ENCODE results near the gene PHPT1.

Gene PHPT1

DNA sequence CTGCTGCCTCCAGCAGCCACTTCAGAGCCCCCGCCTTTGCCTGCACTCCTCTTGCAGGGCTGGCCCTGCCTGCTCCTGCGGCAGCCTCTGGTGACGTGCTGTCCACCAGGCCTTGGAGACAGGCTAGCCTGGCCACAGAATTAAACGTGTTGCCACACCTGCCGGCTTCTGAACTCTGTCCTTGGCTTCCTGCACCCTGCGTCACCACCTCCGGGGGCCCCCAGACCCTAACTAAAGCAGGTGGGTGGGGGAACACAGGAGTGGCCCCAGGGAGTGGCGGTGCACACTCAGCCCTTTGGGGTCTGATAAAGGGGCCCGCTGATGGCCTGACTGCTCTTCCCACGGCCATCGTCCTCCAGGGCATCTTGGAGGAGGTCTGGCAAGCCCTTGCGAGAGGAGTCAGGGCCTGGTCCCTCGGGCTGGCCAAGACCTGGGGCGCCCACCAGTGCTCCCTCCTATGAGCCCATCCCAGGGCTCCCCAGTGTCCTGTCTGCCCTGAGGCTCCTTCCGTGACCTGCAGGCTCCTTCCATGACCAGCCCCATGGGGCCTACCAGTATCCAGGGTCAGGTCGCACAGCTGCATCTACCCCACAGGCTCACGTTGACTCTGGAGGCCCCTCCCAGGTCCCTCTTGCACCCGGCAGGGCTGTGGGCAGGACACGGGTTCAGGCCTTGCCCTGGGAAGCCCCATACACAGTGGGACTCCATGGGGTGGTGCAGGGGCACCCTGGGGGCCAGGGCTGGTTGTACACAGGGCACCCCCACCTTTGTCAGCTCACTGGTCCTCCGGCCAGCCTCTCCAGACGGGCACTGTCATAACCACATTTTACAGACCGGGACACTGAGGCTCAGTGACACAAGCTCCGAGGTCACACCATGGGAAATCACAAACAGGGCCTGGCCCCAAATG, 1.9 kb downstream of the PHPT1 start:
- DNase-seq (ENCODE audit: extremely low read depth, low read depth), result no peak
- TF ChIP-seq, protein P1, sequence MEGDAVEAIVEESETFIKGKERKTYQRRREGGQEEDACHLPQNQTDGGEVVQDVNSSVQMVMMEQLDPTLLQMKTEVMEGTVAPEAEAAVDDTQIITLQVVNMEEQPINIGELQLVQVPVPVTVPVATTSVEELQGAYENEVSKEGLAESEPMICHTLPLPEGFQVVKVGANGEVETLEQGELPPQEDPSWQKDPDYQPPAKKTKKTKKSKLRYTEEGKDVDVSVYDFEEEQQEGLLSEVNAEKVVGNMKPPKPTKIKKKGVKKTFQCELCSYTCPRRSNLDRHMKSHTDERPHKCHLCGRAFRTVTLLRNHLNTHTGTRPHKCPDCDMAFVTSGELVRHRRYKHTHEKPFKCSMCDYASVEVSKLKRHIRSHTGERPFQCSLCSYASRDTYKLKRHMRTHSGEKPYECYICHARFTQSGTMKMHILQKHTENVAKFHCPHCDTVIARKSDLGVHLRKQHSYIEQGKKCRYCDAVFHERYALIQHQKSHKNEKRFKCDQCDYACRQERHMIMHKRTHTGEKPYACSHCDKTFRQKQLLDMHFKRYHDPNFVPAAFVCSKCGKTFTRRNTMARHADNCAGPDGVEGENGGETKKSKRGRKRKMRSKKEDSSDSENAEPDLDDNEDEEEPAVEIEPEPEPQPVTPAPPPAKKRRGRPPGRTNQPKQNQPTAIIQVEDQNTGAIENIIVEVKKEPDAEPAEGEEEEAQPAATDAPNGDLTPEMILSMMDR (IDR thresholded peaks at IDR 0.05; ENCODE audit: low read depth, low read length), result no peak

DNA sequence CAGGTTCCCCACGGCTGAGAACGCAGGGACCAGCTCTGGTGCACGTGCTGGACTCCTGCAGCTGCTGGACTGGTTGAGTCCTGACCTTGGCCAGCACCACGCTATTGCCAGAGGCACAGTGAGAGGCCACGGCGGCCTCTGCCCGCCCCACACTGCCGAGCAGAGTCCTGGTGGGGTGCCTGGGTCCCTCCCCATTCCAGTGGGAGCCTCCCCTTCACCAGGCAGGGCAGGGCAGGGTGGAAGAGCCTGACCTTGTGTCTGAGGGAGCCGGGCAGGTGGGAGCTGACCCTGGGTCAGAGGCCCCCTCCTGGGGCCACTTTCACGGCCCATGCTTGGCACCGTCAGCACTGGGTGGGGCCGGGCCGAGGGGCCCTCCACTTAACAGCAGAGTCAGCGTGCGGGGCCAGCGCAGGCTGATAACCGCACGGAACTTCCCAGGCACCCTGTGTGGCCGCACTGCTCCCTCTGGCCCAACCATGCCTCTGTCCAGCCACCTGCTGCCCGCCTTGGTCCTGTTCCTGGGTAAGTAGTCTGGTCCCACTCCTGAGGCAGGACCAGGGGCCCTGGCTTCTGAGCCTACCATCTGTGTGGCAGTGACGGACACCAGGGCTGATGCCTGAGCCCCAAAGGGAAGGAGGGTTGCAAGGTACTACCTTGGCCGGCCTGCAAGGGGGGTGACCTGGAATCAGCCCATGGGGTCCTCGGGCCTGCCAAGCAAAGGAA, 2.9 kb downstream of the PHPT1 start, which contains the start of gene MAMDC4:
TSS of gene MAMDC4 (plus strand) at position 406 of the 723 bp plus-strand sequence. CDS start at position 477, 71 bp downstream.
- TF ChIP-seq, protein P1 (IDR thresholded peaks at IDR 0.05; ENCODE audit: low read depth, low read length), result no peak
- no peak for DNase-seq (ENCODE audit: extremely low read depth, low read depth)

DNA sequence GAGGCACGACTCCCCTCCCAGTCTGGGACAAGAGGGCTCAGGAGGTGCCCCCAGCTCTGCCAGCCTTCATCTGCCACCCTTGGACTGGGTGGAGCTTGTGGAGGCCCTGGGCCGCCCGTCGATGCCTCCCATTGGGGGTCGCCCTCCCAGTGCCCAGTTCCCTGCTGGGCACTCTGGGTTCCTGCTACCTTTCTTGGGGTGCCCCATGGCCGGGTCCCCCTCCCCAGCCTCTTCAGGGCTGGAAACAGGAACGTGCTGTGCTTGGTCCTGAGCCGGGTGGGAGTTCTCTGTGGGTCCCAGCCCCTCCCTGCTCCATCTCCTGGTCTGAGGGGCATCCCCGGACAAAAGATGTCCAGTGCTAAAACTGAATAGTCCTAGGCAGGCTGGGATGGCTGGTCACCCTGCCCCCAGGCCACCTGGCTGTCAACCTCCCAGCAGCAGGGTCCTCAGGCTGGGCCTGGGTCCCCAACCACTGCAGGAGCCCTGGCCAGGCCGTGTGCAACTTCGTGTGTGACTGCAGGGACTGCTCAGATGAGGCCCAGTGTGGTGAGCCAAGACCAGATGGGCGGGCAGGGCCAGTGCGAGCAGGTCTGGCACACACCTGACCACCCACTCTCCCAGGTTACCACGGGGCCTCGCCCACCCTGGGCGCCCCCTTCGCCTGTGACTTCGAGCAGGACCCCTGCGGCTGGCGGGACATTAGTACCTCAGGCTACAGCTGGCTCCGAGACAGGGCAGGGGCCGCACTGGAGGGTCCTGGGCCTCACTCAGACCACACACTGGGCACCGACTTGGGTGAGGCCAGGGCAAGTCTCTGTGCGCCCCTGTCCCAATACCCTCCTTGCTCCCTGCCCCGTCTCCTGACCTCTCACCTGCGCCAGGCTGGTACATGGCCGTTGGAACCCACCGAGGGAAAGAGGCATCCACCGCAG, 3.7 kb downstream of the PHPT1 start:
- no peak for DNase-seq (ENCODE audit: extremely low read depth, low read depth)
- TF ChIP-seq, protein P1 (IDR thresholded peaks at IDR 0.05; ENCODE audit: low read depth, low read length), result no peak

GRCh38 chr9:136853596-136854112, 4.4 kb downstream of the PHPT1 start:
- TF ChIP-seq, protein P1 (IDR thresholded peaks at IDR 0.05; ENCODE audit: low read depth, low read length), result no peak
- no peak for DNase-seq (ENCODE audit: extremely low read depth, low read depth)

DNA sequence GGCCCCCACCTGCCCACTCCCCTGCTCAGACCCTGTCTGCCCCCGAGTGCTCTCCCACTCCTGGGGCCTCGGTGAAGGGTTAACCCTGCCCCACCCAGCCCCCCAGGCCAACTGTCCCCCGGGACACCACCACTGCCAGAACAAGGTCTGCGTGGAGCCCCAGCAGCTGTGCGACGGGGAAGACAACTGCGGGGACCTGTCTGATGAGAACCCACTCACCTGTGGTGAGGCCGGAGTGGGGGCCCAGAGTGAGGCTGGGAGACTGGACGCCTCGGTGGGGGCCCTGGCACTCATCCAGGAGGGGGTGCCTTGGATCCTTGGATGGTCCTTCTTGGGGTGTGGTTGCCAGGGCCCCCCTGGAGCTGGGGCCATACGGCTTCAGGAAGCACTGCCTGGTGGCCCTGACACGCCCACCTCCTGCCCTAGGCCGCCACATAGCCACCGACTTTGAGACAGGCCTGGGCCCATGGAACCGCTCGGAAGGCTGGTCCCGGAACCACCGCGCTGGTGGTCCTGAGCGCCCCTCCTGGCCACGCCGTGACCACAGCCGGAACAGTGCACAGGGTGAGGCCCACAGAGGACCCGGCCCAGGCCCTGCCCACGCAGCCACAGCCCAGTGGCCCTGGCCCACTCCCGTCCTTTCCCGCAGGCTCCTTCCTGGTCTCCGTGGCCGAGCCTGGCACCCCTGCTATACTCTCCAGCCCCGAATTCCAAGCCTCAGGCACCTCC, 5.1 kb downstream of the PHPT1 start:
- no peak for DNase-seq (ENCODE audit: extremely low read depth, low read depth)
- TF ChIP-seq, protein P1 (IDR thresholded peaks at IDR 0.05; ENCODE audit: low read depth, low read length), result no peak

DNA sequence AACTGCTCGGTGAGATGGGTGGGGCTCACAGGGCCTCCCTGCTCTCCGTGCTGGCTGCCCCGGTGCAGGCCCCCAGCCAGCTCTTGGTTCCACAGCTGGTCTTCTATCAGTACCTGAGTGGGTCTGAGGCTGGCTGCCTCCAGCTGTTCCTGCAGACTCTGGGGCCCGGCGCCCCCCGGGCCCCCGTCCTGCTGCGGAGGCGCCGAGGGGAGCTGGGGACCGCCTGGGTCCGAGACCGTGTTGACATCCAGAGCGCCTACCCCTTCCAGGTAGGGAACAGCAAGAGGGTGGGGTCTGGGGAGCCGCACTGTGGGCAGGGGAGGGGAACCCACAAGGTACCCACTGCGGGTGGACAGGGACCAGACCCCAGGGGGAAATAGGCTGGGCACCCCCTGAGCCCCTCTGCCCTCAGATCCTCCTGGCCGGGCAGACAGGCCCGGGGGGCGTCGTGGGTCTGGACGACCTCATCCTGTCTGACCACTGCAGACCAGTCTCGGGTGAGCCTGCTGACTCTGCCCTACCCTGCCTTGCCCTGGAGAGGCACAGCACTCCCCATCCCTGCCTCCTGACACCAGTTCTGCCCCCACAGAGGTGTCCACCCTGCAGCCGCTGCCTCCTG, 5.7 kb downstream of the PHPT1 start:
- TF ChIP-seq, protein P1 (IDR thresholded peaks at IDR 0.05; ENCODE audit: low read depth, low read length), result no peak
- DNase-seq (ENCODE audit: extremely low read depth, low read depth), result no peak

Measured in AG09319 (cell line).